Endothelial cell (in vitro differentiated cells): ENCODE measurements around the gene SERINC4. TPM values are rescaled to one million over a fixed set of nuclear protein-coding genes. Genes with fewer than 3 reads are reported as not detected.
"Not testable (repeated sequence)": the region's sequence is repeated elsewhere in the genome, so short reads cannot be mapped to it uniquely, and the experiment has no call there.

Experiments used
- DNase-seq: peaks from one replicate; pipeline ENCODE4 v3.0.0; 2021; ENCODE audit warnings: low spot score
- H3K27ac Mint-ChIP-seq: one replicate; pipeline ENCODE4 v1.8.0; 2021; ENCODE audit warnings: mixed read lengths, inconsistent platforms; ENCODE audit not compliant: unreplicated experiment
- H3K27me3 Mint-ChIP-seq: one replicate; pipeline ENCODE4 v1.8.0; 2021; ENCODE audit warnings: mild to moderate bottlenecking, moderate library complexity, mixed read lengths, inconsistent platforms; ENCODE audit not compliant: unreplicated experiment
- H3K36me3 Mint-ChIP-seq: one replicate; pipeline ENCODE4 v1.8.0; 2021; ENCODE audit warnings: mild to moderate bottlenecking, low read depth, mixed read lengths, inconsistent platforms; ENCODE audit not compliant: unreplicated experiment
- H3K4me1 Mint-ChIP-seq: one replicate; pipeline ENCODE4 v1.8.0; 2021; ENCODE audit warnings: mild to moderate bottlenecking, mixed read lengths, inconsistent platforms; ENCODE audit not compliant: unreplicated experiment
- H3K4me3 Mint-ChIP-seq: one replicate; pipeline ENCODE4 v1.8.0; 2021; ENCODE audit warnings: mild to moderate bottlenecking, mixed read lengths, inconsistent platforms; ENCODE audit not compliant: unreplicated experiment
- H3K9me3 Mint-ChIP-seq: one replicate; pipeline ENCODE4 v1.8.0; 2021; ENCODE audit warnings: mixed read lengths, inconsistent platforms; ENCODE audit not compliant: unreplicated experiment
- total RNA-seq: library from RNA; stranded (reverse); fragmentation: NEBNext Ultra II Directional; extraction: Animal tissue kit (Norgen Biotek cat#: 25700); gene quantifications from one replicate; pipeline ENCODE4 v1.2.1, GENCODE V29; 2021; ENCODE audit not compliant: unreplicated experiment
- TF ChIP-seq, protein P1 (sequence below): fragments of 200-600 bp; sonication (generic); IDR thresholded peaks from one replicate; pipeline ENCODE4 v1.5.0; 2021; ENCODE audit warnings: antibody characterized with exemption; ENCODE audit not compliant: unreplicated experiment

The SERINC4 gene
- total RNA-seq, 1 donor from 2014 or later: not detected

DNA sequence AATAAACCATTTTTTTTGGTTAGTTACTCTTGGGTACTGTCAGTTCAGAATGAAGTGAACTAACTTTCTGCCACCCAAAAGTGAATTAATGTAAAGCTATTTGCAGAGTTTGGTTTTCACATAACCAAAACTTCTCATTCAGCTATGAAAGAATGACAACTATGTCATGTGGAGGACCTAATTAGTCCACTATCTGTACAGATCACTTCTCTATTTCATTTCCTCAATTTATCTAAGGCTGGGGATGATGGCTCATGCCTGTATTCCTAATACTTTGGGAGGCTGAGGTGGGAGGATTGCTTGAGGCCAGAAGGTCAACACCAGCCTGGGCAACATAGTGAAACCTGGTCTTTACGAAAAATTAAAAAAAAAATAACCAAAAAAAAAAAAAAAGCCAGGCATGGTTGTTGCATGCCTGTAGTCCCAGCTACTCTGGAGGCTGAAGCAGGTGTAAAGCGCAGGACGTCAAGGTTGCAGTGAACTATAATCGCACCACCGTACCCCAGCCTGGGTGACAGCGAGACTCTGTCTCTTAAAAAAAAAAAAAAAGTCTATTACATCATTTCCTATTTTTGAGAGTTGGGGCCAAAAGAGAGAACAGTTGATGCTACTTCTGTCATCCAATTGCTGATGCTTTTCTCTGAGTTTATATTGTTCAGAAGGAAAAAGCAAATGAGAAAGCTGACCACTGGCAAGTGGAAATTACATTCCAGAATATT lies 9.1 kb upstream of the SERINC4 start:
- Mint-ChIP-seq H3K27me3 (peaks cover 2% of the 10 kb centered on the region), H3K36me3 (peaks cover 41% of the 10 kb centered on the region), H3K9me3 (no peaks in the 10 kb centered on the region), H3K27ac (no peak overlapping the region), H3K4me1 (no peaks in the 10 kb centered on the region), H3K4me3 (no peak overlapping the region)
- DNase-seq: no peak
- TF ChIP-seq, protein P1, sequence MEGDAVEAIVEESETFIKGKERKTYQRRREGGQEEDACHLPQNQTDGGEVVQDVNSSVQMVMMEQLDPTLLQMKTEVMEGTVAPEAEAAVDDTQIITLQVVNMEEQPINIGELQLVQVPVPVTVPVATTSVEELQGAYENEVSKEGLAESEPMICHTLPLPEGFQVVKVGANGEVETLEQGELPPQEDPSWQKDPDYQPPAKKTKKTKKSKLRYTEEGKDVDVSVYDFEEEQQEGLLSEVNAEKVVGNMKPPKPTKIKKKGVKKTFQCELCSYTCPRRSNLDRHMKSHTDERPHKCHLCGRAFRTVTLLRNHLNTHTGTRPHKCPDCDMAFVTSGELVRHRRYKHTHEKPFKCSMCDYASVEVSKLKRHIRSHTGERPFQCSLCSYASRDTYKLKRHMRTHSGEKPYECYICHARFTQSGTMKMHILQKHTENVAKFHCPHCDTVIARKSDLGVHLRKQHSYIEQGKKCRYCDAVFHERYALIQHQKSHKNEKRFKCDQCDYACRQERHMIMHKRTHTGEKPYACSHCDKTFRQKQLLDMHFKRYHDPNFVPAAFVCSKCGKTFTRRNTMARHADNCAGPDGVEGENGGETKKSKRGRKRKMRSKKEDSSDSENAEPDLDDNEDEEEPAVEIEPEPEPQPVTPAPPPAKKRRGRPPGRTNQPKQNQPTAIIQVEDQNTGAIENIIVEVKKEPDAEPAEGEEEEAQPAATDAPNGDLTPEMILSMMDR: no peak

DNA sequence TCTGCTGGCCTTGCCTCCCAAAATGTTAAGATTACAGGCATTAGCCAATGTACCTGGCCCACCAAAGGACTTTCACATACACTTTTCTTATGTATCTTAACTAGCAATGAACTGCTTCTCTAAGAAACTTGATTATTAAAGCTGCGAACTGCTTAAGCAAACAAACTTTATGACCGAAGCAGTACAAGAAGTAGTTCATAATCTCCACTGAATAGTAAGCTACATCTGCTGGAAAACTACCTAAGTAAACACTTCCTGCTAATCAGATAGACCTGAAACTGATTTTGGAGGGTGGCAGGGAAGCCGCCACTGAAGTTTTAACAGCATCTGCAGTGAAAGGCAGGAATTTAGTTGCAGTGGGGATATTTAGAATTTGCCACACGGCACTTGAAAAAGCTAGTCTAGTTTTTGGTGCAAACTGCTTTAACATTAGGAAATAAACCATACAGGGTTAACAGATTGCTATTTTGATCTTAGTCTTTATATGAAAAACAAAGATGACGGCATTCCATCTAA lies 8.5 kb upstream of the SERINC4 start:
- H3K27me3 Mint-ChIP-seq: no peaks in the 10 kb centered on the region
- no peaks in the 10 kb centered on the region for H3K4me1 Mint-ChIP-seq
- H3K36me3 Mint-ChIP-seq: peaks cover 42% of the 10 kb centered on the region
- H3K4me3 Mint-ChIP-seq: no peak overlapping the region
- no peak for DNase-seq
- TF ChIP-seq, protein P1: no peak
- no peak overlapping the region for H3K27ac Mint-ChIP-seq
- H3K9me3 Mint-ChIP-seq: no peaks in the 10 kb centered on the region

DNA sequence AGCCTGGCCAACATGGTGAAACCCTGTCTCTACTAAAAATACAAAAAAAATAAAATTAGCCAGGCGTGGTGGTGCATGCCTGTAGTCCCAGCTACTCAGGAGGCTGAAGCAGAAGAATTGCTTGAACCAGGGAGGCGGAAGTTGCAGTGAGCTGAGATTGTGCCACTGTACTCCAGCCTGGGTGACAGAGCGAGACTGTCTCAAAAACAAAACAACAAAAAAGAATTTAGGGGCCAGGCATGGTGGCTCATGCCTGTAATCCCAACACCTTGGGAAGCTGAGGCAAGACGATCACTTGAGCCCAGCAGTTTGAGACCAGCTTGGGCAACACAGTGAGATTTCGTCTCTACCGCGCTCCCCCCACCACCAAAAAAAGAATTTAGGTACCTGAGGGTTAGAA lies 2.7 kb upstream of the SERINC4 start:
- H3K36me3 Mint-ChIP-seq: peaks cover 44% of the 10 kb centered on the region
- H3K27ac Mint-ChIP-seq, H3K4me3 Mint-ChIP-seq, DNase-seq, H3K27me3 Mint-ChIP-seq, H3K9me3 Mint-ChIP-seq: not testable (repeated sequence)
- H3K4me1 Mint-ChIP-seq: peaks cover 21% of the 10 kb centered on the region

DNA sequence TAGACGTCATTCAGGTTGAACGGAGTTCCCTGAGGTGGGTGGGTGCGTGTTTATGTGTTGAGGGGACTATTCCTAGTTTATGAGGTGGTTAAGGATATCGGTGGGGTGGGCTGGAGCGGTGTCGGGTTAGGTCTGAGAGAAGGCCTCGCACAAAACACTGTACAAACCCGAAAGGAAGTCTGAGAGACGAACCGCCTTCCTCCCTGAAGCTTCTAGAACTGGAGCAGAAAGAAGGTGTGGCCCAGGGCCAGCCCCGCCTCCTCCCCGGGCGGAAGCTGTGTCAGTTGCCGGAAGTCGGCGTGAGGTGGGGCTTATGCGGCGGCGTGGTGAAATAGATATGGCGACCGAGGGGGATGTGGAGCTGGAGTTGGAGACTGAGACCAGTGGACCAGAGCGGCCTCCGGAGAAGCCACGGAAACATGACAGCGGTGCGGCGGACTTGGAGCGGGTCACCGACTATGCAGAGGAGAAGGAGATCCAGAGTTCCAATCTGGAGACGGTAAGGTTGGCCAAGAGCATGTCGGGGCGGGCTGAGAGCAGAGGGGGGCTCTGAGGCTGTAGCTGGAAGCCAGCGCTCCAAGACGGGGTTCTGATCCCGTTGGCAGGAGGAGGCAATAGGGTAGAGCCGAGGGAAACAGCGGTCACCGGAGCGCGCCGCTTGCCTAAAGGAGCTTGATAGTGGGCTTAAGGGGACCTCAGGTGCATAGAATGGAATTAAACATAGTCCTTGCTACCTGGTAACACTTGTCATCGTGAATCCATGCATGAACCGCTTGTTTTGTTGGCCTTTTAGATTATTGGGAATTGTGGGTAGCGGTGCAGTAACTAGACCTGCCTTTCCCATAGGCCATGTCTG lies 494 bp upstream of the SERINC4 start, which contains the start of gene HYPK:
TSS of gene HYPK (plus strand) at position 314 of the 856 bp plus-strand sequence. CDS start at position 338, 24 bp downstream.
- Mint-ChIP-seq H3K27me3 (peaks cover 11% of the 10 kb centered on the region), H3K36me3 (peaks cover 48% of the 10 kb centered on the region), H3K4me1 (peaks cover 26% of the 10 kb centered on the region), H3K9me3 (no peaks in the 10 kb centered on the region), H3K4me3 (peak within 1 kb of the TSS; percentile 100), H3K27ac (peak within 1 kb of the TSS; percentile 96)
- DNase-seq: peak; percentile 86
- TF ChIP-seq, protein P1: no peak

DNA sequence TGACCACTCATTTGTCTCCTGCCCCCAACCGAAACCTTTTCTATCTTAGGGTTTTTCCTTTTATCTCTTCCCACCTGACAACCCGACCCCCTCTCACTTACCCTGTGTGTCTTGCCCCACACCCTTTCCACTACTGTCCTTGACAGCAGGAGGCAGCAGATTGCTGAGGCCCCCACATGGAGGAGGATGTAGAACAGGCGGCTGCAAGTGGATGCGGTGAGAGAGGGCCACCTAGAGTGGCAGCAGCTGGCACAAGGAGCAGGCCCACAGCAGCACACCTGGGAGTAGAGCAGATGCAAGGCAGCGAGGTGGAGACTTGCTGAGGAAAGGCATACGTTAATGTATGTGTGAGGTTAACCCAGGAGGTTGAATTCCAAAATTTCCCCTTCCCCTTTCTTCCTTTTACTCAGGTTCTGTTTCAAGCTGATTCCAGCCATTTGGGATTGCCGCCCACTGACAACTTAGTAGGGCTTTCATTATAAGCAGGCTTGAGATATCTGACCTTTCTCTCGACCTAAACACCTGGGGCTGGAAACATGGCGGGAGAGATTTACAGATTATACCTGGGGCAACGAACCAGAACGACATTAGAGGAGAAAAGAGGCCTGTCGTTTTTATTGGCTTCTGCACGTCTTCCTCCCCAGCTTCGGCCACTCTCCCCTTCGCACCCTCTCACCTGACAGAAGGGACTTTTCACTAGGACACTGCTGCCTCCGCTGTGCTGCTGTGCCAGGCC lies 643 bp downstream of the SERINC4 start:
- Mint-ChIP-seq H3K27ac (peak overlapping the region; percentile 52), H3K27me3 (peaks cover 11% of the 10 kb centered on the region), H3K9me3 (no peaks in the 10 kb centered on the region), H3K36me3 (peaks cover 53% of the 10 kb centered on the region), H3K4me3 (peak overlapping the region; percentile 100), H3K4me1 (peaks cover 37% of the 10 kb centered on the region)
- no peak for DNase-seq
- TF ChIP-seq, protein P1: no peak
